ENCODE results near the gene EGLN3.

GRCh38 chr14:33943096-33943883 is 7.6 kb downstream of the EGLN3 start:
- TF ChIP-seq, protein P1, sequence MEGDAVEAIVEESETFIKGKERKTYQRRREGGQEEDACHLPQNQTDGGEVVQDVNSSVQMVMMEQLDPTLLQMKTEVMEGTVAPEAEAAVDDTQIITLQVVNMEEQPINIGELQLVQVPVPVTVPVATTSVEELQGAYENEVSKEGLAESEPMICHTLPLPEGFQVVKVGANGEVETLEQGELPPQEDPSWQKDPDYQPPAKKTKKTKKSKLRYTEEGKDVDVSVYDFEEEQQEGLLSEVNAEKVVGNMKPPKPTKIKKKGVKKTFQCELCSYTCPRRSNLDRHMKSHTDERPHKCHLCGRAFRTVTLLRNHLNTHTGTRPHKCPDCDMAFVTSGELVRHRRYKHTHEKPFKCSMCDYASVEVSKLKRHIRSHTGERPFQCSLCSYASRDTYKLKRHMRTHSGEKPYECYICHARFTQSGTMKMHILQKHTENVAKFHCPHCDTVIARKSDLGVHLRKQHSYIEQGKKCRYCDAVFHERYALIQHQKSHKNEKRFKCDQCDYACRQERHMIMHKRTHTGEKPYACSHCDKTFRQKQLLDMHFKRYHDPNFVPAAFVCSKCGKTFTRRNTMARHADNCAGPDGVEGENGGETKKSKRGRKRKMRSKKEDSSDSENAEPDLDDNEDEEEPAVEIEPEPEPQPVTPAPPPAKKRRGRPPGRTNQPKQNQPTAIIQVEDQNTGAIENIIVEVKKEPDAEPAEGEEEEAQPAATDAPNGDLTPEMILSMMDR (IDR thresholded peaks at IDR 0.05), result no peak
- no peak for TF ChIP-seq POLR2A (IDR thresholded peaks at IDR 0.05)

Data from right lobe of liver (tissue), 4 donors.